ENCODE results near the gene PIM3. TPM values are rescaled to one million over a fixed set of nuclear protein-coding genes. Genes with fewer than 3 reads are reported as not detected.

PIM3 gene
- total and polyA plus RNA-seq, 10 of the 15 experiments (the other 5 are each of a cell fraction or from before 2014, with no cell fraction given): 0.31 to 60.8 (median 12.4) TPM

- no peak for TF ChIP-seq HDAC2 (IDR thresholded peaks at IDR 0.05)
- TF ChIP-seq NR2F1 (conservative IDR thresholded peaks at IDR 0.05): no peak
- no peak for TF ChIP-seq EED (IDR thresholded peaks at IDR 0.05; ENCODE audit: low read depth)
- 0 out of 6 replicates have a peak, but pooled peaks of 1 of the 3 experiments have one; percentile 2 for TF ChIP-seq CTCF (IDR thresholded peaks at IDR 0.05 in 2 of 3, conservative IDR thresholded peaks at IDR 0.05 in 1 of 3; ENCODE audit: control insufficient read depth in 2 of 3, extremely low read depth in 1 of 3, insufficient read depth in 1 of 3, low read depth in 3 of 3, low read length in 3 of 3)
- TF ChIP-seq POLR2AphosphoS2 (IDR thresholded peaks at IDR 0.05; ENCODE audit: low read depth, low read length): no peak; the same call in 1 of the 2 replicates
- 0 out of 2 replicates have a peak, but pooled peaks have one; percentile 10 for TF ChIP-seq CHD2 (IDR thresholded peaks at IDR 0.05; ENCODE audit: borderline replicate concordance, low read depth, low read length)
- no peak for TF ChIP-seq RFX5 (IDR thresholded peaks at IDR 0.05; ENCODE audit: low read depth, low read length)
- TF ChIP-seq DPF2 (IDR thresholded peaks at IDR 0.05): no peak
- TF ChIP-seq BHLHE40 (IDR thresholded peaks at IDR 0.05; ENCODE audit: borderline replicate concordance in 1 of 2, low read depth in 2 of 2, low read length in 1 of 2): peak in 1 of 2 experiments; percentile 54; a peak in 1 of 4 replicates
- peak; percentile 7 for TF ChIP-seq BCL3 (IDR thresholded peaks at IDR 0.05; ENCODE audit: borderline replicate concordance, insufficient read depth, low read depth, low read length, poor library complexity, severe bottlenecking)
- FAIRE-seq: no peak
- in situ Hi-C loops (cut with MboI): loop anchor here (10.0 kb wide), 1 partner anchor 574 kb away; the partner anchor contains the start of gene TYMP
- no TSS peak for BruUV-seq (replicated peaks)
- peaks cover 49% of the 10 kb centered on the region for H3K79me2 ChIP-seq (ENCODE audit: control insufficient read depth, insufficient read depth, low read length)
- 0 out of 3 replicates have a peak, but pooled peaks have one; percentile 4 for ATAC-seq
- CTCF ChIA-PET: no interaction called here
- 0% methylated on average over 21 of the region's 84 CpGs for WGBS (ENCODE audit: insufficient coverage, insufficient replicate concordance, low lambda C conversion rate, missing lambda C conversion rate)
- H3K36me3 ChIP-seq (ENCODE audit: control insufficient read depth in 2 of 2, insufficient read depth in 2 of 2, low read length in 1 of 2): peaks cover 14 to 19% of the 10 kb centered on the region in 2 experiments
- no peaks in the 10 kb centered on the region for H3K27me3 ChIP-seq (replicated peaks in 1 of 2; ENCODE audit: control insufficient read depth in 2 of 2, insufficient read depth in 2 of 2, low read length in 1 of 2)
- RAD21 ChIA-PET (ENCODE audit: unreplicated experiment): interaction anchor here (0.7 to 2.6 kb wide), 4 partner anchors 10 to 31 kb away, joined by 3 to 15 read pairs (median 8); no protein-coding TSS in a partner anchor
- no peak for DNase-seq (ENCODE audit: low read depth, low spot score)
- H3K4me1 ChIP-seq (ENCODE audit: control insufficient read depth, insufficient read depth, low read length): peaks cover 21% of the 10 kb centered on the region
- H2AFZ ChIP-seq (ENCODE audit: control insufficient read depth, low read depth, low read length): no peak overlapping the region
- H4K20me1 ChIP-seq (ENCODE audit: control insufficient read depth, insufficient read depth): peaks cover 2% of the 10 kb centered on the region; the same call in 1 of the 2 replicates
- peak overlapping the region; percentile 34 for H3K4me2 ChIP-seq (ENCODE audit: control insufficient read depth, insufficient read depth)
- peak overlapping the region; percentile 53 for H3K27ac ChIP-seq (ENCODE audit: control insufficient read depth, insufficient read depth)
- SMC1A ChIA-PET (ENCODE audit: uncharacterized antibody, unreplicated experiment): no interaction called here
- peak overlapping the region; percentile 98 for H3K4me3 ChIP-seq
- H3K9ac ChIP-seq (ENCODE audit: control insufficient read depth, insufficient read depth, low read length): peak overlapping the region; percentile 78
- POLR2A ChIA-PET: interaction anchor here (1.1 to 2.5 kb wide), 3 partner anchors 10 to 25 kb away, joined by 3 to 15 read pairs (median 10); no protein-coding TSS in a partner anchor
- intact Hi-C loops (cut with micrococcal nuclease; ENCODE audit: unreplicated experiment): loop anchor here (5.0 kb wide), 1 partner anchor 226 kb away; the partner anchor contains the start of gene TRABD
- no peaks in the 10 kb centered on the region for H3K9me3 ChIP-seq (replicated peaks; ENCODE audit: control insufficient read depth, insufficient read depth, low read length)
Observed at GRCh38 chr22:49961005-49961600, 531 bp downstream of the PIM3 start.
